T-helper 1 cell treated with Interleukin-12 subunit alpha and Interleukin-12 subunit beta and Interleukin-4 antibody, amounts not matched to agents 30 ng/mL and 1 ng/mL, for 36 hours (primary cell): ENCODE data around the gene RHOJ. TPM values are rescaled to one million over a fixed set of nuclear protein-coding genes. Genes with fewer than 3 reads are reported as not detected.
"Not testable (repeated sequence)": the region's sequence is repeated elsewhere in the genome, so short reads cannot be mapped to it uniquely, and the experiment has no call there.

Source experiments
- intact Hi-C: fragments of 100-400 bp; cut with micrococcal nuclease; formaldehyde crosslinking; loops from one replicate; pipeline ENCODE4 v1.15.1; 2024
- total RNA-seq: library from RNA; stranded (reverse); gene quantifications from 2 replicates; pipeline ENCODE4 v1.2.3, GENCODE V29; 2022

Gene RHOJ
- total RNA-seq, 1 donor from 2014 or later, result not detected

DNA sequence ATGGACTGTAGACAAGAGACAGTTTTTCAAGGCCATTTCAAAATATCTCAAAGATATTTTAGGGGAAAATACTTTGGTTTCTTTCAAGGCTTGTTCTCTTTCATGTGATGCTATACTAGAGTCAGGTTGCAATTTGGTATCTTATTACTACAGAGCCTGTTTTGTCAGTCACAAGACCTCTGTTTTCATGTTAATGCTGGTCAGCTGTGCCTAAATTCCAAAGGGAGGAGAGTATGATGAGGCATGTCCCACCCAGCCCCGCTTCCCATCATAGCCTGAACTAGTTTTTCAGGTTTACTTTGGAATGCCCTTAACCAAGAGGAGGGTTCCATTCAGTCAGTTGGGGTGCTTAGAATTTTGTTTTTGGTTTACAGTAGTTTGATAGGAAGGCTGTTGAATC lies 61.9 kb downstream of the RHOJ start:
- intact Hi-C loops, result no loop called here

DNA sequence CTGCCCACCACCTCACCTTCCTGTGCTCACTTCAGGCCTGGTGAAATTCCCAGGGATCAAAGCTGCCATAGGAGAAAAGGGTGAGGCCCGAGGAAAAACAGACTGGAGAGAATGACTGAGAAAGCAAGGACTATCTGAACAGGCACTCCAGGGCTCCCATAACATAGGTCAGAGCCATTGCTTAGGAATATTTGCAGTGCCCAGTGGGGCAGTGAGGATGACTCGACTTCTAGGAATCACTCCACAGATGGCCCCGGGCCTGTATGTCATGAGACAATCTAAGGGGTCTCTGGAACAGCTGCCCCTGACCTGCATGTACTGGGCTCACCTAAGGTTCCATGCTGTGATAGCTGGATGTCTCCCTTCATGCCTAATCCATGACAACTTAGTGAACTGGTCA lies 62.9 kb downstream of the RHOJ start:
- intact Hi-C loops, result no loop called here

DNA sequence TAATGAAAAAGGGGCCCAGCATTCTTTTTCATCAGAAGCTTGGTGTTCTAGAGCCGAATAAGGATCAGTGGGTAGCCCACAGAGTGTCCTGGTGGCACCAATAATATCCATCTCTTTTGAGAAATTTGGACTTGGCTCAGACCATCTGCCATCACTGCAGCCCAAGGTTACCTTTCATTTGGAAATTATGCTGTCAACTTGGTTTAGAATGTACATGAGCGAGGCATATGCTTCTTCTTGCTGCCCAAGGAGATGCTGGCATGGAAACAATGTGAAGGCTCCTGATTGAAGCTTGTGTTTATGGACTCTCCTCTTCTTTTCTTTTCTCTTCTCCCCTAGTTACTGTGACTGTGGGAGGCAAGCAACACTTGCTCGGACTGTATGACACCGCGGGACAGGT lies 64.5 kb downstream of the RHOJ start:
- intact Hi-C loops, result no loop called here

DNA sequence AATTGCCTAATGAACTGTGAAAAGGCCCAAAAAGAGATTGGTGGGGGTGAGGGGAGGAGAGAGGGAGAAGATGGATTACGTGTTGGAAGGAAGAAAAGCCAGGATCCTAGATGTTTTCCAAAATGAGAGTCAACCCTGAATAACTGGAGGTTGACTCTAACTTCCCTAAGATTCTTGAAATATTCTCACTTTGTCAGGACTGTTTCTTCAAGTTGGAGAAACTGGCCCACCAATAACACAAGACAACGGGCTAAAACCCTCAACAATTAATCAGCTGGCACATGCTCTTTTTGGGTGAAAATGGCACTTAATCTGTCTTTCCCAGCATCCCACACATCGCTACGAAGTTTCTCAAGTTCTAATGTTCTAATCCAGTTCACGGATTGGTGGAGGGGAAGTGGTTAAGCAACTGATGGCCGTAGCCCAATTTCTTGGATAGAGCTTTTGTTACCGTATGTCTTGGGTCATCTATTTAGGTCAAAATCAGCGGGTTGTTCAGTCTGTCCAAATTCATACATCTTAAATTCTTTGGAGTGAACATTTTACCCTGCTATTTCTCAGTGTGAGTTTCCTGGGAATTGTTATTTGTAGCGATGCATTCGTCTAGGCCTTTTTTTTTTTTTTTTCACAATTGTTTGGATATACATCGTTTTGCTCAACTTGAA lies 65.5 kb downstream of the RHOJ start:
- intact Hi-C loops, result no loop called here

DNA sequence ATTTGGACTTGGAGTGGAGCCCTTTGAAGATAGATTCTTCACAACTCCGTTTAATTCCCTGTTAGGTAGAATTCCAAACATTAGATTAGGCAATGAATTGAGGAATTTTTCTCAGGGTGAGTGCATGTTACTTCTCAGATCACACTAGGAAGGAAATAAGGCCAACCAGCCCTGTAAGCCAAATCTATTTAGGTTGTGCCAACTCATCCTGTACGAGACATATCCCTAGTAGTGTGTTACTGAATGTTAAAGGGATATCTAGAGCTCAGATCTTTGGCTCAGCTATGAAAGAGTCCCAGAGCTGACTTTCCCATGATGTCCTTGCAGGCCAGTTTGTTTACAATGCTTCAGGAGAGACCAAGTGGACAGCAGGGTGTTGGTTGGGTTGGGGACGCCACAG lies 68.9 kb downstream of the RHOJ start:
- intact Hi-C loops, result no loop called here

DNA sequence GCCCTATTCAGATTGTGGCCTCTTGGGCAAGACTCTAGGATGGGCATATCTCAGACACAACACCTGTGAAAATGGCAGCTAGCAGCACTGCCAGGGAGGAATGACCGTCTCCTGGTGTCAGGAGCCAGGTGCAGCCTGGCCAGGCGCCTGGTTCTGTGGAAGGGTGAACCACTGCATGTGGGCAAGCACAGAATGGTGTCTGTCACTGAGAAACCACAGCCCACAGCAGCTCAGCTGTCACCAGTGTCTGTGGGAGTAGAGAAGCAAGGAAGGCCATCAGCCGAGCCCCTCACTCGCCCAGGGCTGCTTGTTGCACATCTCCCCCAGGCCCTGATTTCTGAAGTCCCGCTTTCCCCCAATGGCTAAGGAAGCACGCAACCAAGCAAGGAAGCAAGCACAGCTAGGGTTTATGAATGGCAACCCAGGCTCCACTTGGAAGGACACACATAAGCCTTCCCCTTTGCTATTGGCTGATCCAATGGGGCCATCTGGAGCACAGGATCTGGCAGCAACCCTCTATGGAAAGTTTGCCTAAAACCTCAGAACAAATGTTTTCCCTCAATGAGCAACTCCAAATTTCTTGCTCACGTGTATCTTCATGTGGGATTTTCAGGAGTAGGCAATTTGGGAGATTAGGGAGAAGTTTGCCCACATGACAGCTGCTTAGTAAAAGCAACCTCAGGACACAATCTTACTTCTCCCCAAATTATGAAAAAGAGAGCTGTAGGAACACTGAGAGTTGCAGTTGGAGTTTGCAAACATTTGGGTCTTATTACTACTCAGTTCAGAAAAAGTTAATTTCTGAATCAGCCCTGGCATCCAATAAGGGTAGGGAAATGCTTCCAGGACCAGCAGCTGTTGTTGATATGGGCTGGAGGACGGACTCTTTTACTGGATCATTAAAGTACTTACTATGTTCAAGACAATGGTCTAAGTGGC lies 69.7 kb downstream of the RHOJ start:
- intact Hi-C loops, result no loop called here

DNA sequence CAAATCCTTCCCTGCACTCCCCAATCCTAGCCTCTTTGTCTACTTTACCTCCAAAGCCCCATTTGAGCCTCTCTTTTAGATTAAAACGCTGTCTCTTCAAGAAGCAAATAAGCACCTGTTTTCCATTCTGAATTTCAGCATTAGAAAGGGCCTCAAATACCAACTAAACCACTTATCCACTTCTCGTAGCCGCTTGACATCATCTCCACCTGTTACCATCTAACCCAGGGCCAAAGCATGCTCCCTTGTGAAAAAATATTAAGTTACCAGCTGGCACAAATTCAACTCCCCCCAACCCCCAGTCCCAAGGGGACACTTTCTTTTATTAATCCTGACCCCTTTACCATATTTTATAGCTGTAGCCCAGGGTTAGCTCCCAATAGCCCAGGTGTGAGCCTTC lies 71.4 kb downstream of the RHOJ start:
- intact Hi-C loops, result loop anchor here (1.0 to 2.0 kb wide), 3 partner anchors 101 to 1112 kb away; no protein-coding TSS in a partner anchor

DNA sequence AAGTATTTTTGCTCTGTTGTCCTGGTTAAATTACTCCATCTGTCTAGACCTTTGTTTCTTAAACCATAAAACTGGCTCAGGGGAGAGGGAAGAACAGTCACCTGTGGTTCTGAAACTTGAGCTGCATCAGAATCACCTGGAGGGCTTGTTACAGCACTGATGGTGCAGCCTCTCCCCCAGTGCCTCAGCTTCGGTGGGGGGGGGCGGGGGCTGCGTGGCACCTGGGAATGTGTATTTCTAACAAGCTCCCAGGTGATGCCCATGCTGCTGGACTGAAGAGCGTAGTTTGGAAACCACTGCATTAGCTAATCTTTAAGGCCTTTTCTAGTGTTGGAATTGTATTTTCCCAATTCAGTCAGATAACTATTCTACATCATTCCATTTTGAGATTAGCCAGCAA lies 71.8 kb downstream of the RHOJ start:
- intact Hi-C loops, result loop anchor here (1.0 to 2.0 kb wide), 3 partner anchors 101 to 1113 kb away; no protein-coding TSS in a partner anchor

DNA sequence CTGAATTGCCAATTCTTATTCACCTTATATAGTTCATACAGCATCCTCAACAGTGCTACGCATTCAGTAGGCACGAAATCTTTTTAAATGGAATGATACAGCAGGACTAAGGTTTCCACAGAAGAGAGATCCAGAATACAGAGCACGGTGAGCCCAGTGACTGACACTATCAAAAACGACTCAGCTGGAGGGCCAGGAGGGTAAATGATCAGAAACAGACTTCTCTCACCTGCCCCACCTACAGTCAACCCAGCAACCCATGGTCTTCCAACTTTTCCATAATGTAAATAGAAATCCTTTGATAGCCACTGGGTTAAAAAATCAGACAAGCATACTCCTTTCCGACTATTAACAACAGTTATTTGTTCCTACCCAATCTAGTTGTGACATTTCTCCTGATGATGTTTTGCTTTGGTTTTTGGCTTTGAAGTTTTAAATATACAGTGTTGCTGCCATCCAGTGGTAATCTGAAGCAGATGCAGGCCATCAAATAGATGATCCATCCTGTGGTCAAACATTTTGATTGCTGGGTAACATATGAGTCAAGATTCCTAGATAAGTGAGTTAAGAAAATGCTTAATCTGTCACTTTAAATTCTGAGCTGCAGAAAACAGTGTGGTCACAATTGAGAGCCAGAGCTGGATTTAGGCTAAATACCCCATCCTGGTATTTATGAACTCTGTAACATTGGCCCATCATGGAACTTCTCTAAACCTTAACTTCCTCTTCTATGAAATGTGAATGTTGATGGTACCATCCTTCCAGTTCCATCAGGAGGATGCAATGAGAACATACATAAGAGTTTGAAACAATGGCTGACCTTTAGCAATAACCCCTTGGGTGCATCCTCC lies 72.5 kb downstream of the RHOJ start:
- intact Hi-C loops, result loop anchor here (1.0 to 2.0 kb wide), 3 partner anchors 102 to 1113 kb away; no protein-coding TSS in a partner anchor

DNA sequence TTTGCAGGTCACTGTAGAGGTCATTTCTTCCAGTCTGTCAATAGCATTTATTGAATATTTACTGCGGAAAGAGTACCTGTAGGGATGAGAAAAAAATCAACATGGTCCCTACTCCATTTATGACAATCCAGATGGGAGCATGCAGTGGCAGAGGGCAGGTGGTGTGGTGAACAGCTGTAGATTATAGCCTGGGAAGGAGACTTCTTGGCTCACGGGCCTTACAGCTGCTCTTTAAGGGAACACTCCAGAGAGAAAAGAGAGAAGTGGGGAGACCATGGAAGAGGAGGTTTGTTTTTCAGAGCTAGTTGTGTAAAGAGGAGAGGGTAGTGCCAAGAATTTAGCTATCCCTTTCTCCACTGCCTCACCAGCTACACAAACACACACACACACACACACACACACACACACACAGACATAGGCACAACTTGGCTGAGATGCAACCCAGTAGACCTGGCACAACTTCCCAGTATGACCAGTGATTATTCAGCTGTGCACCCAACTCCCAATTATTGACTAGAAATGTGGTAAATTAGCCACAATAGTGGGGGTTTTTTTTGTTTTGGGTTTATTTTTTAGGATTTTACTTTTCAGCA lies 73.4 kb downstream of the RHOJ start:
- intact Hi-C loops, result loop anchor here (2.0 kb wide), 1 partner anchor 103 kb away; no protein-coding TSS in a partner anchor

DNA sequence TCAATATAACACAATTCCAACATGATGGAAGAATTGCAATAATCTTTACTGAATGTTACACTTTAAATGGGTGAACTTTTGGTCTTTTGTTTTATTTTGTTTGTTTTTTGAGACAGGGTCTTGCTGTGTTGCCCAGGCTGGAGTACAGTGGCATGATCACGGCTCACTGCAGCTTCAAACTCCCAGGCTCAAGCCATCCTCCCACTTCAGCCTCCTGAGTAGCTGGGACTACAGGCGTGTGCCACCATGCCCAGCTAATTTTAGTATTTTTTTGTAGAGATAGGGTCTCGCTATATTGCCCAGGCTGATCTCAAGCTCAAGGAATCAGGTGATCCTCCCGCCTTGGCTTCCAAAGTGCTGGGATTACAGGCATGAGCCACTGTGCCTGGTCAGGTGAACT lies 75.7 kb downstream of the RHOJ start:
- intact Hi-C loops, result not testable (repeated sequence)

DNA sequence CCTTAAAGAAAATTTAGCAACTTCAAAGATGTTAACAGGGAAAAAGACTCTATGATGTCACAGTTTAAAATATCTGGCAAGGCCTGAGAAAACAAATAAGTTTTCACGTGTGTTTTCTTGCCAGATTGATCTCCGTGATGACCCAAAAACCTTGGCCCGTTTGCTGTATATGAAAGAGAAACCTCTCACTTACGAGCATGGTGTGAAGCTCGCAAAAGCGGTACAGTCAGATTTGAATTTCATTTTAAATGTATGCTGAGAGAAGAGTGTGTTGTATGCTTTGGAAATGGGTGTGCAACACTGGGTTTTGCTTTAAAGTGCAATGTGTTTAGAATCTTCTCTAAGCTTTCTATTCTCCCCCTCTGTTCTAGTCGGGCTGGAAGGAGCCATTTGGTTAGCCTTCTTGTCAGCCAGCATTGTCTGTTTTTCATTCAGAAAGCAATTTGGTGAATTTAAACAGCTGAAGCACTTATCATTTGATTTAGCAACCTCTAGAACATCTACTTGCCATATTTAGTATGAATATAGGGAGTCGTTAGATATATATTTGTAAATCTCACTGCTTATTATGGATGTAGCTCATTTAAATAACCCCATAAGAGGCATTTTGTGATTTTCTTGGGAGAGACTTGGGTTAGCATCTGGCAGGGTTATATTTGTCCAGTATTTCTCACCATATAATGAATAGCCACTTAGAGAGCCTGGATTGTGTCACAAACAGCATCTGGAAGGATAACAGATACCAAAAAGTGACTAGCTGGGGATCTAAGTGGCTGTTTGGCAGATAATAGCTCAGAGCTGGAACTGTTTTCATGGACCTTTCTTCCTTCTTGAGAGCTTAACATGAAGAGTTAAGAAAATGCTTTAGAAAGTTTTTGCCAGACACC lies 79.0 kb downstream of the RHOJ start:
- intact Hi-C loops, result no loop called here

DNA sequence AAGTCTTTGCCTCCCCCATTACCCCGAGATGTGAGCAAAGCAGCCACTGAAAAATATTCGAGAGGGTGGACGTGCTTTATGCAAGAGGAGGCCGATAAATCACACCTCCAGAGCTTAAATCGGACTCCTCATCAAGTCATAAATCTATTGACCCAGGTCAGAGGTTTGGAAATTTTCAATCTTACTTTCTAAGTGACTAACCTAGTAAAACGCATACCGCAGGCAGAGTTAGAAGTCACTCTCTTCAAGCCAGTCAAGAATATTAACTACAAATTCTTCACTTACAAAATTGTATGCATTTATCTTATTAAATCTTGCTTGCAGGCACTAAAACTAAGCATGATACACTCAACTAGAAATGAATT lies 79.6 kb downstream of the RHOJ start:
- intact Hi-C loops, result no loop called here

DNA sequence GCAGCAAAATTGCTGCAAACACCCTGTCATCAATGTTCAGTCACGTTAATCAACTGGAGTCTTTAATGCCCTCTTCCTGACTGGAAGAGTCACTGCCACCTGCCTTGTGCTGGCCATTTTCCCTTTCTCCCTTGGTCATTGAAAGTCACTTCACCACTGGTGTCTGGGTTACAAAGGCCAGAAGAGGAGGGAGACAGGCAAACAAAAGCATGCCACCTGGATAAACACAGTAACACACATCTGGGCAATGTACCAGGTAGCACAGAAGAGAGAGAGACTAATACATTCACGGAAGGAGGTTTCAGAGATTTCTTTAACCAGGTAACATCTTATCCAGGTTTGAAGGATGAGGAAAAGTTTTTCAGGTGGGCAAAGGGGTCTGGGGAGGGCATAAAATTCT lies 81.8 kb downstream of the RHOJ start:
- intact Hi-C loops, result no loop called here

DNA sequence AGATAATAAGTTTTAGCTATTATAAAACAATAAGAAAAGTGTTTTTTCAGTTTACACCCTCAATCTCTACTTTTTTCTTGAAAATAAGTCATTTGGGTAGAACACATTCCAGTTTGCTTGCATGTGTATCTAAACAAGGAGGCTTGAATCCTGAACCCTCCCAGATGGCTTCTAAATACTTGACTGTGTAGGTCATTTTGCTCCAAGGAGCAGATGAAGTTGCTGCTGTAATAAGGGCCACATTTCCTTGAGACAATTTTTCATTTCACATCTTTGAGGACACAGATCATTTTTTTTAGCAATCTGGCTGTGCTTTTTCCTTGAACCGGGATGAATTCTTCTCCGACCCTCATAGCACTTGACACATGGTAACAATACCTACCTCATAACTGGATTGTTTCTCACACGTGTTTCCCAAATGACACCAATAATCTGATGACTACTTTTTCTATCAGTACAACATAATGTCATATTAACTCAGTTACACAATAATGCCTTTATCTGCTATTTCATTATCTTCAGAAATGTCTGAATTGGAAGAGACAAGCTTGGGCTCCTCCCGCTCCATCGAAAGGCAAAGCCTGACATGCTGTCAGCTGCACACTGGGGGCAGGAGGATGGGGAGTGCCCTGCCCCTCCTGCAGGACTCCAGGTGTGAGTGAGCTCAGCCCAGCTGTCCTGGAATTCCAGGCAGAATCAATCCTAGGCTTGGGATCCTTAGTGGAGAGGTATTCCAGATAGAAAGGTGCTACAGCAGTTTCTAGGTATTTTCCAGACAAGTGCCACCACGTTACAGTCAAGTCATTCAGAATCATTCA lies 83.6 kb downstream of the RHOJ start:
- intact Hi-C loops, result no loop called here

DNA sequence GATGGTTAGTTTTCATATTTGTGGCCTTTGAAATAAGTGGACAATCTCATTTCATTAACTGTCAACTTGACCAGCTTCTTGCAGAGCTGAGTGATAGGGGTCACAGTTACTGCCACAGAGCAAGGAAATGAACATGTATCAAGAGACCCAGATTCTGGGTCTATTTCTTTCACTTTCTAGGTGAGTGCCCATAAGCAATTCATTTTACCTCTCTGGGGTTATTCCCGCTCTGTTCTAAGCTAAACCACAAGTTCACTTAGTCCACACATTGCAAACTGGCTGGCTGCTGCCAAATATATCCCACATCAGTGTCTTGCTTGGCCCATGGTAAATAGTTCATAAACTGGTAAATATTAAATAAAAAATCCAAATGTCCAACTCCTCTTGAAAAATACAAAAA lies 84.6 kb downstream of the RHOJ start:
- intact Hi-C loops, result no loop called here

DNA sequence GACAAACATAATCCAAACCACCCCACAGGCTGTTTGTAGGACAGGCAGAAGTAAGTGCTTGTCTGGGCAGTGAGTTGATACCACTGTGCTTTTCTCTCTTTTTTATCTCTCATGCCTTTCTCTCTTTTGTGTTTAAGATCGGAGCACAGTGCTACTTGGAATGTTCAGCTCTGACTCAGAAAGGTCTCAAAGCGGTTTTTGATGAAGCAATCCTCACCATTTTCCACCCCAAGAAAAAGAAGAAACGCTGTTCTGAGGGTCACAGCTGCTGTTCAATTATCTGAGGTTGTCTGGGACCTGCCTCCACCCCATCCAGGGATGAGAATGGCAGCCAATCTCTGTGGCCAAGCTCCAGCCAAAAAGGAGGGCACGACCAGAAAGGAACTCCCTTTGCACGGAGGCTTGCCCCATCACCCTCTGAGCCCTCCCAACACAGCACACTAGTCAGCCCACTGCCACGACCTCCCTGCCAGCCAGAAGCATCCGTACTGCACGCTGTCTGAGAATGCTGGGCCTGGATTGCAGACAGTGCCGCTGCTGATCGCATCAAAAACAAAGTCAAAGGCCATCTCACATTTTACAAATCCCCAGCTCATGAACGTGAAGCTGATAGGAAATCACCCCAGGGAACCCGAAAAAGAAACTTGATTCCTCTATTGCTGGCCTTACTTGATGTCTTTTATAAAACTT lies 86.6 kb downstream of the RHOJ start:
- intact Hi-C loops, result no loop called here

DNA sequence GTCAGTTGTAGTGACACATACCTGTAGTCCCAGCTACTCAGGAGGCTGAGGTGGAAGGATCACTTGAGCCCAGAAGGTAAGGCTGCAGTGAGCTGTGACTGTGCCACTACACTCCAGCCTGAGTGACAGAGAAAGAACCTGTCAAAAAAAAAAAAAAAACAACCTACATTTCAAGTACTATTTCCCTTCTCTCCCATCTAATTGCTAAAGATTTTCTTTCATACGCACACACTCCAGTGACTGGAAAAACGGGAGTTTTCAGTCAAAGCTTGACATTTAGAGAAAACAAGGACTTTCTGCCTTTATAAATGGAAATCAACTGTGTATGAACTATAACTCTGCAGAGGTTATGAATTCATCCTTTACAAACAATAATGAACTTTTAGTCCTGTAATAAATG lies 88.6 kb downstream of the RHOJ start:
- intact Hi-C loops, result no loop called here

DNA sequence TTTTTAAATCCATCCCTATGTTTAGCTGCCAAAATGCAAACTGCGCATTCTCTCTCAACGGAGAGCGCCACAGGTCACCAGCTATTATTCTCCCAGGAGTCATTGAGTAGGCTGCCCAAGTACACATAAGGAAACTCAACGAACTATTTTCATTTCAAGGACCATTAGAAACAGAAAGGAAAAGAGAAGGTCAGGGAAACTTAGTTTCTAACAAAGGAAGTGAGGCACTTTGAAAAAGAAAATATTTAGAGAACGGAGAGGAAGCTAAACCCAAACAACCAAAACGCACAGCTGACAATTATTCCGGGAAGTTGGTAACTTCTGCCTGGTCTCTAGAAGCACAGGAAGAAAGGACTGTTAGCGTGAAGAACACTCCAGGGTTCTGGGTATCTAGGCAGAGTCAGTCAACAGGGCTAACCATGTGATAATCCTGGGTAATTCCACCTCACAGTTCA lies 91.0 kb downstream of the RHOJ start:
- intact Hi-C loops, result no loop called here
